Breast epithelium (tissue), 3 donors: ENCODE results near the gene SOWAHB.

Source experiments
- CTCF ChIP-seq, 3 donors: fragments of 450-650 bp; IDR thresholded peaks; one replicate each; pipeline ENCODE4 v1.5.1; 2016 to 2017; ENCODE audit warnings: antibody characterized with exemption in 3 of 3, mild to moderate bottlenecking in 3 of 3, moderate library complexity in 3 of 3
- POLR2A ChIP-seq: fragments of 450-650 bp; IDR thresholded peaks from one replicate; pipeline ENCODE4 v1.6.1; 2016; ENCODE audit warnings: antibody characterized with exemption, mild to moderate bottlenecking, moderate library complexity

DNA sequence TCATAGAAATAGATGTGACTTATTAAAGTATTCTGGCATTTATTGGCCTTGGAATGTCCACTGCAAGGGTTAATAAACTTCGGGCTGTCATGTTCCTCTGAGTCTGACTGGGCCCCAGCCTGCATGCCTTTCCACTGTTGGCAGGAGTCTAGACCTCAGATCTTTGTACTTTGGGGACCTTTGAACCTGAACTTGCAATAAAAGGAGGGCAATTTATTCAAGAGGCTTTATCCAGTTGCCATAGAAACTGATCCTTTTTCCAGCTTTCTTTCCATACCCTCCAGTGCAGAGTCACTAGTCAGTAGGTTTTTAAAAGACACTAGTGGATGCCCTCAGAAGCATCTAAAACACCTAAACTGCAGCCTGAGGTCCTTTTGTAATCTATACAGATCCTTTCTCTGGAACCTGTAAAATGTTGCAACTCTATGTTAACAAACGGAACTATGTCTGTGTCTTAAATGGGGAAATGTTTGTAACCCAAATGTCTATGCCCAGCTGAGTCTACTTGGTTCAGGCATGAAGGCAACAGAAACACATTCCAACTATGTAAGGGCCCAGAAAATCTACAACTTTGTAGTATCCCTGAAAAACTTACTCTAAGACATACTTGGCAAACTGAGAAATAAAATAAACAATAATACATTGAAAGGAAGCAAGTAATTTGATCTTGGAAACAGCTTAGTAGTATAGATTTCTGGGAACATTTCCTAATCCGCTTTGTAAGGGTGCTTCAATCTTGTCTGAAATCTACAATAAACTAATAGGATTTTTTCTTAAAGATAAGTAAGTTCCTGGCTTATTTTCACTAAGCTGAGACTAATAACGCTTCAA is 41.5 kb downstream of the SOWAHB start:
- TF ChIP-seq CTCF (IDR thresholded peaks at IDR 0.05) (no peak), POLR2A (no peak)
